K562 (cell line): ENCODE data around the gene BCAS3. TPM values are rescaled to one million over a fixed set of nuclear protein-coding genes. Genes with fewer than 3 reads are reported as not detected.

Experiments used
- CREB3L1 ChIP-seq: fragments of 450-650 bp; IDR thresholded peaks from 2 replicates; pipeline ENCODE4 v1.6.1; 2014; ENCODE audit warnings: low read depth, mild to moderate bottlenecking, moderate library complexity, borderline replicate concordance
- EP400 ChIP-seq: fragments of 450-650 bp; IDR thresholded peaks from 2 replicates; pipeline ENCODE4 v1.6.1; 2017; ENCODE audit warnings: antibody characterized with exemption, mild to moderate bottlenecking, moderate library complexity
- HDAC6 ChIP-seq: IDR thresholded peaks from 2 replicates; pipeline ENCODE4 v1.6.1; 2012; ENCODE audit warnings: low read depth, mild to moderate bottlenecking, control low read depth, inconsistent platforms, low read length, moderate library complexity
- NKRF ChIP-seq: fragments of 450-650 bp; IDR thresholded peaks from 2 replicates; pipeline ENCODE4 v1.6.1; 2016; ENCODE audit warnings: borderline replicate concordance
- PHB2 ChIP-seq: fragments of 450-650 bp; IDR thresholded peaks from 2 replicates; pipeline ENCODE4 v1.6.1; 2017; ENCODE audit warnings: low read depth
- POLR2G ChIP-seq: fragments of 200-400 bp; formaldehyde crosslinking; IDR thresholded peaks from 2 replicates; pipeline ENCODE4 v1.6.1; 2017; ENCODE audit warnings: low read depth, mild to moderate bottlenecking, antibody characterized with exemption, low read length, moderate library complexity
- PTRF ChIP-seq: fragments of 450-650 bp; IDR thresholded peaks from 2 replicates; pipeline ENCODE4 v1.6.1; 2016; ENCODE audit warnings: mild to moderate bottlenecking, missing genetic modification characterization, missing compliant biosample characterization
- SIX5 ChIP-seq, 2 experiments: IDR thresholded peaks; 2 replicates each; pipeline ENCODE4 v1.6.1; 2011; ENCODE audit warnings: low read length in 2 of 2, borderline replicate concordance in 1 of 2, low read depth in 1 of 2, mild to moderate bottlenecking in 1 of 2, moderate library complexity in 1 of 2; ENCODE audit not compliant: insufficient read depth in 1 of 2
- USF2 ChIP-seq: sonication (generic); formaldehyde crosslinking; IDR thresholded peaks from 2 replicates; pipeline ENCODE4 v1.5.0; 2020; ENCODE audit warnings: missing genetic modification reagents
- ZBTB40 ChIP-seq, 2 experiments: fragments of 450-650 bp in 1 of 2; sonication (generic) in 1 of 2; formaldehyde crosslinking in 1 of 2; IDR thresholded peaks; 2 replicates each; pipeline versions ENCODE4 v1.7.1 to v1.9.0; 2016 to 2022; ENCODE audit warnings: inconsistent platforms in 1 of 2, mild to moderate bottlenecking in 1 of 2, missing genetic modification reagents in 1 of 2
- polyA plus RNA-seq, 8 experiments: library from polyadenylated mRNA; depleted of rRNA in 4 of 8; stranded (reverse) in 5 of 8; unstranded in 3 of 8; fragments of >200 nt; fragmentation: Nextera tagmentation in 2 of 8; fragmentation: Illumina TruSeq in 1 of 8; extraction: Ambion mirVana in 2 of 8; extraction: Trizol in 1 of 8; gene quantifications; 2 replicates each; pipeline versions ENCODE4 v1.2.1 to v1.2.3, GENCODE V29; 2011 to 2014; ENCODE audit warnings: inconsistent platforms in 1 of 8, missing spikeins in 1 of 8
- total RNA-seq, 7 experiments: library from RNA; depleted of rRNA in 6 of 7; stranded (reverse); fragments of >200 nt in 6 of 7; fragmentation: Illumina TruSeq in 2 of 7; extraction: Trizol in 2 of 7; gene quantifications; 2 replicates each; pipeline versions ENCODE4 v1.2.1 to v1.2.3, GENCODE V29; 2011 to 2021; ENCODE audit warnings: low replicate concordance in 1 of 7

Gene BCAS3
- total and polyA plus RNA-seq, 9 of the 15 experiments (the other 6 are each of a cell fraction or from before 2014, with no cell fraction given), result 1.9 to 5.5 (median 3.5) TPM

GRCh38 chr17:60677308-60678117, at the start of gene BCAS3 (continued):
- TF ChIP-seq CREB3L1, result peak; percentile 93
- peak; percentile 81 for TF ChIP-seq ZBTB40 (IDR thresholded peaks at IDR 0.05)
- no peak for TF ChIP-seq ZBTB40 (CRISPR knock-in tag; IDR thresholded peaks at IDR 0.05)
- TF ChIP-seq HDAC6, result no peak
- TF ChIP-seq EP400, result peak; percentile 85
- no peak for TF ChIP-seq PTRF
- peak; percentile 94 for TF ChIP-seq USF2 (CRISPR knock-in tag)
- TF ChIP-seq SIX5 (IDR thresholded peaks at IDR 0.05; ENCODE audit: borderline replicate concordance in 1 of 2, insufficient read depth in 1 of 2, low read depth in 1 of 2, low read length in 2 of 2), result no peak
- TF ChIP-seq PHB2, result 0 out of 2 replicates have a peak, but pooled peaks have one; percentile 27
- peak; percentile 94 for TF ChIP-seq NKRF
- peak; percentile 93 for TF ChIP-seq POLR2G
